Stromal cell of bone marrow (primary cell): ENCODE data around the gene SDK1.

ENCODE experiments used
- DNase-seq: peaks from one replicate; pipeline ENCODE4 v3.0.0-alpha.2; 2012; ENCODE audit warnings: low read depth

SDK1 gene

DNA sequence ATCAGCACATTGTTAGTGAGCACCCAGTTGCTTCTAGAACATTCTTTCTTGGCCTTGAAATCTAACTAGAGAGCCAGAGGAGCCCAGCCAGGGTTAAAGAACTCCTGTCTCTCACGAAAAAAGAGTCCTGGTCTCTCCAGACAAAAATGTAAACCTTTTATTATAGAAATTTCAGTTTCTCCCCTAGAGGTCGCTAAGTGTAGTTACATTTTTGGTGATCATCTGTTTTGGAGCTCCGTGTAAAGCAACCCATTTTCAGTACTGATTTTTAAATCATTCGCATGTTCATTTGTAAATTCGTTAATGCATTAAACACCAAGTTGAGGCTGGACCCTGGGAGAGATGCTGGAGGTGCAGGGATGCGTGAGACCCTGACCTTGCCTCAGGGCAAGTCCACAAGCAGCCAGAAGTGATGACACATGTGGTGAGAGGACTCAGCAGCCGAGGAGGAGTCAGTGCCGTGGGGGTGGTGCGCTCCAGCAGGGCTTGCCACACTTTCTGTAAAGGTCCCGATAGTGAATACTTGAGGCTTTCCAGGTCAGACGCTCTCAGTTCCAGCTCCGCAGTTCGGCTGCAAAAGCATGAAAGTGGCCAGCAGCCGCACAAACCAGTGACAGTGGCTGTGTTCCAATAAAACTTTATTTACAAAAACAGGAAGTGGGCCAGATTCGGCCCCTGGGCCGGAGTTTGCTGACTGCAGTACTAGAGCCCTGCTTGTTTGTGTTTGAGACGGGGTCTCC is 802.5 kb downstream of the SDK1 start:
- DNase-seq = no peak

DNA sequence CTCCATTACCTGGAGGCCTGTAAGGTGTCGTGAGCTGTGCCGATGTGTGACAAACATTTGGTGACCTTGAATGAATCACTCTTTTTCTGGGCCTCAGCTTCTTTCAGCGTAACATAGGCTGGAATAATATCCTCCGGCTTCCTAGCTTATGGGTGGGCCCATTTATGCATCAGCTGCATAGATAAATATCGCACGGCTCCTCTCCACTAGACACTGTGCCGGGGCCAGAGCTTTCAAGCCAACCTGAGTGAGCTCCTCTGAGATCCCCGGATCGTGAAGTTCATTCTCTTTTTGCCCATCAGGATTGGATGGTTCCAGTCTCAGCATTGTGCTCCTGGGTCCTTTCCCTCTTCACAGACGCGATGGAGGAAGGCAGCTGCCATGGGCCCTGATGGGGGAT is 806.8 kb downstream of the SDK1 start:
- DNase-seq = no peak

DNA sequence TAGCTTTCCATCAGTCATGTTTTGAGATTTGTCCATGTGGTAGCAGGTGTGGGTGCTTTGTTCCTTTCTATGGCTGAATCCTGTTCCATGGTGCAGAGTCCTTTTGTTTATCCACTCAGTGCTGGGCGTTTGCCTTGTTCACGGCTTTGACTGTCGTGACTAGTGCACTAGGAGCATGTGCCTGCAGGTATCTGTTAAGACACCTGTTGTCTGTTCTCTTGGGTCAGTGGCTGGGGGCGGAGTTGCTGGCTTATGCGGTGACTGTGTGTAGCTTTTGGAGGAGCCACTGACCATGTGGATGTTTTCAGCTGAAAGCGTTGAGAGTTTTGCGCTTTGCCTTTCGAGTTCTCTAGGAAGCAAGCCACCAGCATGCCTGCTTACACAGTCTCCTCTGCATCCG is 807.9 kb downstream of the SDK1 start:
- DNase-seq = no peak

DNA sequence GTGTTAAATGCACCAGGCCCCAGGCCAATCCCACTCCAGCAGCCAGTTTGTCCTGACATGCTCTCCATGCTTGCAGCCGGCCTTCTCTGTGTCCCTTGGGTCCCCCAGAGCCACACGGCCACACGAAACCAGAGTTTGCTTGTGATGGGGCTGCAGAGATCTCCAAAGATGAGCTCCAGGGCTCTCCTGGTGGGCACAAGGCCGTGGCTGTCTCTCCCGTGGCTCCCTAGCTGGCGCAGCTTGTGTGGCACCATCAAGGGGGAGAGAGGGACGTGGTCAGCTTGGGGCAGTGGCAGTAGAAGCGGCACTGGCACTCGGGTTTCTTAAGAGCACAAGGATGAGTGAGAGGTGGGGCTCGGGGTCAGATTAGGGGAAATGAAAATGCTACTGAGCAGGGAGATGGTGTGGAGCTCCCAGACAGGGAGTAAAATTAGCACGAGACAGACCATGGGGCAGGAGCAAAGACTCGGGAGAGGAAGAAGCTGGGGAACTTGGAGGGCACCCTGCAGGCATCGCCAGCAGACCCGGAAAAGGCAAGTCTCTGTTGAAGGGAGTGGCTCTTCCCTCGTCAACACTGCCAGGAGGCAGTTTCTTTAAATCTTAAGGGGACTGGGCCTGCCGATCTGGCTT is 808.5 kb downstream of the SDK1 start:
- DNase-seq = no peak

DNA sequence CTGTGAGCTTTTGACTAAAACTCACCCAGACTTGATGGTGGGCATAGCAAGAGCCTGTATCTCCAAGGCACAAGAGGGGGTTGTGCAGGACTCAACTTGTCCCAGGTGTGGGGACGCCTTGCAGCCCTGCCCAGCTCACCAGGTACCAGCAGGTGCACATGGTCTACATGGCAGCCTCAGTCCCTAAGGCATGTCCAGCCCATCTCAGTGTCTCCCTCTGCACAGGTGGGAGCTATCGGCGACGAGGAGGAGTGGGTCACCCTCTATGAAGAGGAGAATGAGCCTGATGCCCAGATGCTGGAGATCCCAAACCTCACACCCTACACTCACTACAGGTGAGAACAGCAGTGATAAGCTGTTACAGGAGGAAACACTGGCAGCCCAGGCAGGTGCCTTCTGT is 809.4 kb downstream of the SDK1 start:
- no peak for DNase-seq

DNA sequence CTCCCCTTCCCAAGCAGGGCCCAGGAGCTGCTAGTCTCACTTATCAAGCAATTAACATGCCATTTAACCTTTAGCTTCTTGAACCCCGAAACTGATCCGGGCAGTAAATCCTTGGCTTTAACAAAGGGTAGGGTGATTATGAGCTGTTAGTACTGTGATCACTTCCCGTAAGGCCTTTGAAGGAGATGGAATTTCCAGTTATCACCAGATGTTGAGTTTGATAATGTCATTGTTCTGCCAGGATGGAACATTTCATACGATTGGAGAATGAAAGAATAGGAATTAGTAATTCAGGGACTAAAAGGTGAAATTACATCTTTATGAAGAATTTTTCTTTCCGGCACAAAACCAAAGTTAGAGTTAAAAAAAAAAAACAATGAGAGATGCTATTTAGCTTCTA is 810.1 kb downstream of the SDK1 start:
- no peak for DNase-seq

DNA sequence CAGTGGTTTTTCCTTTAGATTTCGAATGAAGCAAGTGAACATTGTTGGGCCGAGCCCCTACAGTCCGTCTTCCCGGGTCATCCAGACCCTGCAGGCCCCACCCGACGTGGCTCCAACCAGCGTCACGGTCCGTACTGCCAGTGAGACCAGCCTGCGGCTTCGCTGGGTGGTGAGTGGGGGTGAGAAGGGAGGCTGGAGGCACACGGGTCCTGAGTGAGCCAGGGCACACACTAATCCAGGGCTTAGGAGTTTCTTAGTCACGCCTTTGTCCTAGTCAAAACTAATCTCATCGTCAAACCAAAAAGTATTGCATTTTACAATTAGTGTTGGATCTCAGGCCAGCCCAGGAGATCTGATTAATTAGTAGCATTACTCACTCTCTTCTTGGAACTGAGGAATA is 812.2 kb downstream of the SDK1 start:
- DNase-seq = no peak

DNA sequence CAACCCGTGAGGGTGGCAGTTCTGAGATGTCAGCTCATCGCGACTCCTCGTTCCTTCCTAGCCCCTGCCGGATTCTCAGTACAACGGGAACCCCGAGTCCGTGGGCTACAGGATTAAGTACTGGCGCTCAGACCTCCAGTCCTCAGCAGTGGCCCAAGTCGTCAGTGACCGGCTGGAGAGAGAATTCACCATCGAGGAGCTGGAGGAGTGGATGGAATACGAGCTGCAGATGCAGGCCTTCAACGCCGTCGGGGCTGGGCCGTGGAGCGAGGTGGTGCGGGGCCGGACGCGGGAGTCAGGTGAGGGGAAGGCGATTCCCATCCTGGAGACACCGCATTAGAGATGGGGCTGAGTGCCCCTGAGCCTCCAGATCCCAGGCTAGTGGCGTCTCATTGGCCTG is 812.9 kb downstream of the SDK1 start:
- DNase-seq = no peak

DNA sequence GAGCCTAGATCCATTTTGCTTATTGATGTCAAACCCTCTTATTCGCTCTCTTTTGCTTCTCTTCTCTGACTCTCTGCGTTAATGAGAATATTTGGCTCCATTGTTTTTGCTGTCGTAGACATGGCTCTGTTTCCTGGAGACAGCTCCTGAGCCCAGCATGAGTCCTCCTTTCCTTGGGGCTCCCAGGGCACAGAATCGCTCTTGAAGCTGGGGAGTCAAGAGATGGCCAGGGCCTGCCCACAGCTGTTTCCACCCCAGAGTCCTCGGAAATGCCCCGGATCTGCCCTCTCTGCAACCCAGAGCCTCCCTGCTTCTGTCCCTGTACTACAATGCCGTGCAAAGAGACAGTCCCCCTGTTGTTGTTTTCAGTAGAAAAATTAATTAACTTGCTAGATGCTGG is 814.4 kb downstream of the SDK1 start:
- no peak for DNase-seq

DNA sequence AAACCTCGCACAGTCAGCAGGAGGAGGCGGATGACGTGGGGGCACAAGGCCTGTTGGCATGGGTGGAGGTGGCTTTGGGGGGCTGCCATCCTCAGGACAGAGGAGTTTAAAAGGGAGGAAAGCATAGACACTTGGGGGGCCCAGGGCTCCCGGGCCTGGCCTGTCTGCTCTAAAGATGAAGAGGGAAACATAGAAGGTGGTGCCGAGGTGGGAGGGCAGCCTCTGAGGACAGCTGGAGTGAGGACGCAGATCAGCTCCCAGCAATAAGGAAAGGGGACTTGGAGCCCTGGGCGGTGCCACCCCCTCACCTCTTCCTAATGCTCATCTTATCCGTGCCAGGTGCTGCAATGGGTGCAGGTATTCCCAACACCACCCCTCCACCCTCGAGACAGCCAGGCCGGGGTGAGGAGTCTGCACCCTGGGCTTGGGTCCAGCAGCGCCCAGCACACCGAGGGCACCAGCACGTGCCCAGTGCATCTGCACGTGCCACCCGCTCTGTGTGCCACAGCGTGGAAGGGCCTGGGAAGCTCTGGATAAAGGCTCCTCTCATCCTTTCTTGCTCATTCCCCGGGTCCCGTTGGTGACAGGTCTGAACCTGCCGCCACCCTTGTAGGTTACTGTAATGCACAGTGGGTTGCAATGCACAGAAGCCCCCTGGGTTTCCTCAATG is 815.0 kb downstream of the SDK1 start:
- DNase-seq = no peak

DNA sequence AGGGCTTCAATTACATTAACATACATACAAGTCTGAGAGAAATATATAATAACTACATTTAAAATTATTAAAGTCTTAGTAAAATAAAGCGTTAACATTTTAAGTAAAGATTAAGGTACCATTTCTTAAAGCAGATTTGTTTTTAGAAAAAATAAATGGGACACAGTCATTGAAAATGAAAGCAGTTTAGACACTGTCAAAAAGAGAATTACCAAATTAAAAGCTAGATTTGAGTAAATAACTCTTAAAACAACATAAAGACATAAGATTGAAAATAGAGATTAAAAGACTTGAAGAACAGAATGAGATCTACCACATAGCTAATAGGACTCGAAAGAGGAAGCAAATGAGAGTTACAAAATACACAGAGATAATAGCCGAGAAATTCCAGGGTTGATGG is 818.8 kb downstream of the SDK1 start:
- no peak for DNase-seq

DNA sequence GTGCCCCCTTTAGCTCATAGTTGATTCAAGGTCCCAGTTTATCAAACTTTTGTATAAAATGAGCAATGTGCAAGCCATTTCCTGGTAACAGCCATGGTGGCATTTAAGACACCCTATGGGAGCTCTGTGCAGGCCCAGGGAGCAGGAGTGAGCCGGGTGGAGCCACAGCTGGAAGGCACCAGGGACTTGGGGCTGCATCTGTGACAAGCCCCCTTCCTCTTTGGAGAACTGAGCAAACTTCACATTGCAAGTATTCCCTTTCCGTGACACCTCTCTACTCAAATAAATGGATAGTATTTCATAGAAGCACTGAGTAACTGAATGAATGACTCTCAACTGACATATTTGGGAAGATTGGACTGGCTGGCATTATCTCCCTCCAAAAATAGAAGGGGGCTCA is 822.3 kb downstream of the SDK1 start:
- DNase-seq = no peak

DNA sequence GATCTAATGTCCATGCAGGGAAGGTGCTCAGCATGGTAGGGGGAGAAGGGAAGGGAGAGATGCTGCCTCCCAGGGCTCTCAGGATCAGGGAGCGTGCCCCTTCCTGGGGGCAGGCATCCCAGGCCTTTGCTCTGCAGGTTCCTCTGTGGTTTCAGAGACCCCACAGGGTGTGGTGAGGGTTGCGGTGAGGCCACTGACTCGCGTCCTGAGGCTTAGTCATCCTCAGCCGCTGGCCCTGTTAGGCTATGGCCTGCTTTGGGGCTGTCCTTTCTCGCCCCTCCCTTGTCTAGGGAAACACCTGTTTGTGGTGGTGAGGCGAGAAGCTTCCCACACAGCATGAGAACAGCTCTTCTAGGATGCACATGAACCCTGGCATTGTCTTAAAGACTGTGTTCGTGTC is 822.8 kb downstream of the SDK1 start:
- DNase-seq = no peak

DNA sequence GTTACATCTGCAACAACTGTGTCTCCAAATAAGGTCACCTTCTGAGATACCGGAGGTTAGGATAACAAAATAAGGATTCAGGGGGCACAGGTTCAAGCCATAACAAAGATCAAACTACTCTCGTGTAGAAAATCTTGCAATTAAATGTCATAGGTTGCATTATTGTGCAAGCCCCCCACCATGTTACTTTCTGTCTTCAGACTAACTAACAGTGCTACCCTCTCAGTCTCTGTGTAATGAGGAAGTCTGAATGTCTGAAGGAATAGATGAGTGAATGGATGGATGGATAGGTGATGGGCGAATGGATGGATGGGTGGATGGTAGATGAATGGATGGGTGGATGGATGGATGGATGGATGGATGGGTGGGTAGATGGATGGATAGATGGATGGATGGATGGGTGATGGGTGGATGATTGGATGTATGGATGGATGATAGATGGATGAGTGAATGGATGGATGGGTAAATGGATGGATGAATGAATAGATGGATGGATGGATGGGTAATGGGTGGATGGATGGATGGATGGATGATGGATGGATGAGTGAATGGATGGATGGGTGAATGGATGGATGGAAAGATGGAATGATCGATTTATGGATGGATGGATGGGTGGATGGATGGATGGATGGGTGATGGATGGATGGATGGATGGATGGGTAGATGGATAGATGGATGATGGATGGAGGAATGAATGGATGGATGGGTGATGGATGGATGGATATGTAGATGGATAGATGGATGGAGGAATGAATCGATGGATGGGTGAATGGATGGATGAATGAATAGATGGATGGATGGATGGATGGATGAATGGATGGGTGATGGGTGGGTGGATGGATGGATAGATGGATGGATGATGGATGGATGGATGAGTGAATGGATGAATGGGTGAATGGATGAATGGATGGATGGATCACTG is 823.8 kb downstream of the SDK1 start:
- DNase-seq = no peak

DNA sequence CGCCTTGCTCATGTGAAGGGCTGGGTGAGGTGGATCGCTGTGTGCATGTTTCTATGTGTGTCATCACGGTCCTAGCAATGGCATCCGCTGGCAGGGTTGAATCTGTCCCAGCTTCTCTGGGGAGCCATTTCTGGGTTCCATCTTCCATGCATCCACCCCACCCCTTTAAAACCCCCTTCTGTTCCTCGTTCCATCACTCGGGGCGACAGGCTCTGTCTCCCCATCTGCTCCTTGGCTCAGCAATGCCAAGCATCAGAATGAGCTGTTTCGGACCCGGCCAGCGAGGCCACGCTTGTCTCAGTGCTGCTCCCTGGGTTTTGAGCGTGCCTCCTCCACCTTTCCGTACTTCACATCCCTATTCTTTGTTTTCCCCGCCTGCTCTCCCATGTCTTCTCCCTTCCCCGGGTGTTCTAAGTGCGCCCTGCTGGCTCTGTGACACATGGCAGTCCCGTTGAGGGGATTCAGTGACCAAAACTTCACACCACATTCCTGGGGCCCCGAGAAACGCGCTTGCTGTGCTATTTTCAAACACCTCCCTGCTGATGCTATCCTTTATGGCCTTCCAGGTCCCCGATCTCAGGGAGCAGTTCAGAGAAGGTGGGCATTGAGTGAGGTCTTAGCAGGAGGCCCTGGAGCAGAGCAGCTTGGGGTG is 827.0 kb downstream of the SDK1 start:
- DNase-seq = no peak

DNA sequence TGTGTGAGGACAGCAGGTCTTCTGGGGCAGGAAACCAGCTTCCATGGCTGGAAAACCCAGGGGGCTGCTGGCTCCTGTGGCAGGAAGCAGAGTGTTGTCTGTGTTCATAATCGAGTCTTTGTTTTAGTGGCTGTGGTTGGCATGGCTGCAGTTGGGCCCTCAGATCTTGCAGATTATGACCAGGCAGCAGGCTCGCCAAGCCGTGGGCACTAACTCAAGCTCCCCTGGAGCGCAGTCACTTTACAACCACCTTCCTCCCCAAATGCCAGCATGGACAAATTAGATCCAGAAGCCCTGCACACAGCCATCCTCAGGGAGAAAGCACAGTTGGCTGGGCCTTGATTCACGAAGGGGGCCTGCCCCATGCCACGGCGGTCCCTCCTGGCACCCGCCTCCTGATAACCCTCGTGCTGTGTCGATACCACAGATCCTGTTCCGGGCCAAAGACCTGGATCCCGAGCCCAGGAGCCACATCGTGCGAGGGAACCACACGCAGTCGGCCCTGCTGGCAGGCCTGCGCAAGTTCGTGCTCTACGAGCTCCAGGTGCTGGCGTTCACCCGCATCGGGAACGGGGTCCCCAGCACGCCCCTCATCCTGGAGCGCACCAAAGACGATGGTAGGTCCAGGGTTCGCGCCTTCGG is 828.5 kb downstream of the SDK1 start:
- no peak for DNase-seq

DNA sequence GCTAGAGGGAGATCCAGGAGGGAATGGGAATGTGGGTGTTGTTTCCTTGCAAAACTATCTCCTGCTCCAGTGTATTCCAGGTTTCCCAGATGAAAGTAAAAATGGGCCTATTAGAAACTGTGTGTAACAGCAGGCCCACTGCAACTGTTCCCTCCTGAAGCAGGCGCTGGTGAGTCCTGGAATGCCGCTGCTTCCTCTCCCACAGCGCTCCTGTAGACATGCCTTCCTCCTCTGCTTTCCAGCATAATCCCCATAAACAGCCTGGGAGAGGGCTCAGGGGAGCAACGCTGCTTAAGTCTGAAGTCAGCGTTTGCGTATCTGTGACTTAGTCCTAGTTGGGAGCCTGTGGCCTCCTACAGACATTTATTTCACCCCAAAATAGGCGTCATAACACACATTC is 830.0 kb downstream of the SDK1 start:
- no peak for DNase-seq

DNA sequence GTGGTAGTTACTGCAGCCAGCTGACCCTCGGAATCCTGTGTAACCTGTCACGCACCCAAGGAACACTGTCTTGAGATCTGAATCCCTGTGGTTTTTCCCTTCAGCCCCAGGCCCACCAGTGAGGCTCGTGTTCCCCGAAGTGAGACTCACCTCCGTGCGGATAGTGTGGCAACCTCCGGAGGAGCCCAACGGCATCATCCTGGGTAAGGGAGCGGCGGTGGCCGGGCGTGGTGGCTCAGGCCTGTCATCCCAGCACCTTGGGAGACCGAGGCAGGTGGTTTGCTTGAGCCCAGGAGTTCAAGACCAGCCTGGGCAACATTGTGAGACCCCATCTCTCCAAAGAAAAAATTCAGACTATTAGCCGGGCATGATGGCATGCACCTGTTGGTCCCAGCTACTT is 831.2 kb downstream of the SDK1 start:
- no peak for DNase-seq

DNA sequence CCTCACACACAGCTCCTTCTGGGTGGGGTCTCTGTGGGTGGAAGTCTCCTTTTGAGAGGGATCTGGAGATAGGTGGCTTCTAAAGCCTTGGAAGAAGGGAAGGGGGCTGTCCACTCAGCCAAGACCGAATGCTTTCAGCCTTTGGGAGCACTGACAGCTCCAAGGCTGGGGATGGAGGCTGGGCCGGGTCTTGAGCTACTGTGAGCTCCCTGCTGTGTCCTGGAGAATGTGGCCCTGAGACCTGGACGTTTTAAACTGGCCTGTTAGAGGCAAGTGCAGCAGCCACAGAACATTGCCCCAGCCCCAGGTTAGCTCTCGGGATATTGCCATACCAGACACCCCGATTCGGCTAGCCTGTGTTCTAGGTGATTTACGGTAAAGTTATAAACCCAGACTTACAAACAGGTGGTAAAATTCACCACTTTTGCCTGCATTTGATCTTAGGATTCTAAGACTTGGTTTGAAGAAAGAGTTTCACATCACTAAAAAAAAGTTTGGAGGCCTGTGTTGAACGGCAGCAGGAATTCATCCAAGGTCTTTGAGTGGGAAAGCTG is 832.5 kb downstream of the SDK1 start:
- no peak for DNase-seq

DNA sequence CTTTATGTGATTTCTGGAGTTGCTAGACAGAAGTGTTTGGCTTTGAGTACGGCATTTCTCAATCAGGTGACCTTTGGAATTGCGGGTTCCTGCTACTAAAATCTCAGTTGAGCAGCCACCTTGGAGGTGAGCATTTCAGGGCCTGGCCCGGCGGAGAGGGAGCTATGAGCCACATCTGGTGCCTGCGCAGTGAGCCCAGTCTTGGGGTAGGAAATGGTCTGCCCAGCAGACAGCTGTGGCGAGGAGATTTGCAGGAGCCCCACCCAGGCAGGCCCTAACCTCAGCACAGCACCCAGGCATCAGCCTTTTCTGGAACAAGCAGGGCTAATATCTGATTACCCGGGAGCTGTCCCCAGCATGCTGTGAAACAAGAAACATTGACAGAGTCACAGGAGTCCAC is 833.2 kb downstream of the SDK1 start:
- DNase-seq = no peak

DNA sequence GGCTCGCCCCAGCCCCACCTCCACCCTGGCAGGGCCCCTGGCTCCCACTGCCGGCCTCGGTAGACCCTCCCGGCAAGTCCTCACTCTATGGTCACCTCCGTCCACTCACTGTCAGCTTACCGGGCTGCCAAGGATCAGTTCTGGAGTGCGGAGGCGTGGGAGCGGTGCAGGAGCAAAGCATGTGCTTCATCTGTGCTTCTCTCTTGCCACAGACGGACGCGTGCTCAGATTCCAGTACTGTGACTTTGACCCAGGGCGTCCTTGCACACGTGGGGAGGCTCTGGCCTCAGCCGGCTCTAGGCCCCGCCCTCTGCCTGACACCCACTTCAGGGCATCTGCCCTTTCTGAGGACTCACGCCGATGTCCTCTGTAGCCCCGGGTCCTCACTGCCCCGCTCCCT is 833.6 kb downstream of the SDK1 start:
- DNase-seq = no peak
